ENCODE data around the gene EMID1.

The EMID1 gene

DNA sequence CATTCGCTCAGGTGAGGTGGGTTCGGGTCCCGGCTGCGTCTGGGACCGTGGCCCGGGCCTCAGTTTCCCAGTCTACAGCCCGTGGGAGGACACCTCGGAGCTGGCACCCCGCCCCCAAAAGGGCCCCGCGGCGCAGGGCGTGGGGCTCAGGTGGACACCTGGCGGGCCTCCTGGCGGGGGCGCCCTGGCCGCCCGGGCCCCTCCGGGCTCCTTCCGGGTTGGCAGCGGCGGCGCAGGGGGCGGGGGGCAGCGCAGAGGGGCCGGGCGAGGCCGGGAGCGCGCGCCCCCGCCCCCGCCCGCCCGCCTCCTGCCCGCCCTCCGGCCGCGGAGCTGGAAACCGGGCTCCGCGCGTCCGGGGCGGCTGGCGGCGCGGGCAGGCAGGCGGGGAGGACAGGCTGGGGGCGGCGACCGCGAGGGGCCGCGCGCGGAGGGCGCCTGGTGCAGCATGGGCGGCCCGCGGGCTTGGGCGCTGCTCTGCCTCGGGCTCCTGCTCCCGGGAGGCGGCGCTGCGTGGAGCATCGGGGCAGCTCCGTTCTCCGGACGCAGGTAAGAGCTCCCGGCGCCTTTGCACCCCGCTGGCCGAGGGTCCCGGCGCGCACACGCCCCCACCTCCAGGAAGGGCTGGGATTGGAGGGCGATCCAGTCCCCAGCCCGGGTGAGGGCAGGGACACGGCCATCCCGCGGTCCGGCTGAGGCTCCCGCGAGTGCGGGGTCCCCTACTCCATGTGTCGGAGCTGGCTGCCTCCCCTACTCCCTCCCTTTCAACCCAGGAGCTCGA is at the start of gene EMID1:
EMID1 (plus strand) TSS at position 303 of the 778 bp plus-strand sequence; CDS start at position 446, 143 bp downstream.
- DNase-seq (ENCODE audit: low read depth in 2 of 2), result peak in 1 of 2 donors; percentile 13

GRCh38 chr22:29155966-29156365 is 49.7 kb upstream of the EMID1 start:
- no peak for DNase-seq (ENCODE audit: low read depth in 2 of 2)

DNA sequence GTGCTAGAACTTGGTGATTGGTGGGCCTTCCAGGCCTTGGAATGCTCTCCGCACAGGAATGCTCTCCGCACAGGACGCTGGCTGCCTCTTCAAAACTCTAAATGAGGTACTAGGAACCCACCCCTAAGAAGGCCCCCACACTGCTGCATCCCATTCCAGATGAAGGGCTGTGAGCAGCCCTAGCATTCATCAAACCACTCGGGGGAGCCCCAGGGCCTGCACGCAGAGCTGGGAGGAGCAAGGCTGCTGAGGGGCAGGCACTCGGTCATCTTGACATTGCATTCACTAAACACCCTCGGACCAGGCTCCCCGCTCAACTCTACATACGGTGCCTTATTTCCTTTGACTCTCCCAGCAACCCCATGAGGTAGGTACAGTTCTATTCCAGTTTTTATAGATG is 49.2 kb upstream of the EMID1 start:
- DNase-seq (ENCODE audit: low read depth in 2 of 2), result no peak

GRCh38 chr22:29157759-29158535 is 47.7 kb upstream of the EMID1 start:
- DNase-seq (ENCODE audit: low read depth in 2 of 2), result no peak

GRCh38 chr22:29158546-29158945 is 47.1 kb upstream of the EMID1 start:
- DNase-seq (ENCODE audit: low read depth in 2 of 2), result no peak

GRCh38 chr22:29163808-29164207 is 41.9 kb upstream of the EMID1 start:
- no peak for DNase-seq (ENCODE audit: low read depth in 2 of 2)

DNA sequence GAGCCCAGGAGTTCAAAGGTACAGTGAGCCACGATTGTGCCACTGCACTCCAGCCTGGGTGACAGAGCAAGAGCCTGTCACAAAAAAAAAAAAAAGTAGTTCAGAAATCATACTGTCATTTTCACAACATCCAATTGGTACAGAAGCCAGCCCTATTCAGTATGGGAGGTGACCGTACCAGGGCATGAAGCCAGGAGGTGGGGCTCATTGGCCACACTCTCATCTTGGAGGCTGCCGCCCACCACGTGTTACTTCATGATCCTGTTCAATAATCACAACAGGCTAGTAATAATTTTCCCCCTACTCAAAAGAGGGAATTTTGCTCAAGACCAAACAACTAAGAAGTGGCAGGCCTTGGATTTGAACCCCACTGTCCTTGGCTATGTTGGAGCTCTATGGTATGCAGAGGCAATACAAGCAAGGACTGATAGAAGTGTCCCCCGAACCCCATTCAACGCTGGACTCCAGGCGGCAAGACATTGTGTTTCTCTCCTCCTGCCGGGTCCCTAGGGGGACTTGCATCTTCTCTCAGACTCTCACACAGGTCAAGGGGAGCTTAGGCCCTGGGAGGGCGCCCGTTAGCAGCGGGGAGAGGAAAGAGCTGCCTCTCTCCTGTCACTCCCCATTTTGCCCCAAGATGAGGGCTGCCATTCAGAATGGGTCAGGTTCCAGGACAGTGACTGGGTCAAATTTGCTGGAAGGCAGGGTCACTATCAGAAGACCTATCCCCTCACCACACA is 40.2 kb upstream of the EMID1 start:
- DNase-seq (ENCODE audit: low read depth in 2 of 2), result no peak

DNA sequence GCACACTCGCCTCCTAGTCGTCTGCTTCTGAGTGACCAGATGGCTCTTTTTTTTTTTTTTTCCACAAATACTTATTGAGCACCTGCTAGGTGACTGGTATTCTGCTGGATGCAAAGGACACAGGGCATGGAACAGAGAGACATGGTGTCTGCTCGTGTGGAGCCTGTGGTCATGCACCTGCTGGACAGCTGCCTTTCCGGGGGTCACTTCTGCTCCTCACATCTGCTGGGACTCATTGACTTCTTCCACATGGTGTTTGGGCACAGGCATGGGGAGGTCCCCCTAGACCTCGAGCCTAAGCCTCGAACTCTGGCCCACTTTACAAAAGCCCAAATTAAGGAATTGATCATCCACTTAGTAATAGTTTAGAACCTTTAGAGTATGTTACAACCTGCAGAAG is 39.5 kb upstream of the EMID1 start:
- DNase-seq (ENCODE audit: low read depth in 2 of 2), result no peak

GRCh38 chr22:29167032-29167911 is 38.4 kb upstream of the EMID1 start:
- peak; percentile 53 to 58 for DNase-seq (ENCODE audit: low read depth in 2 of 2)

- no peak for DNase-seq (ENCODE audit: low read depth in 2 of 2)
These were observed 34.0 kb upstream of the EMID1 start for GRCh38 chr22:29171721-29172120.

DNA sequence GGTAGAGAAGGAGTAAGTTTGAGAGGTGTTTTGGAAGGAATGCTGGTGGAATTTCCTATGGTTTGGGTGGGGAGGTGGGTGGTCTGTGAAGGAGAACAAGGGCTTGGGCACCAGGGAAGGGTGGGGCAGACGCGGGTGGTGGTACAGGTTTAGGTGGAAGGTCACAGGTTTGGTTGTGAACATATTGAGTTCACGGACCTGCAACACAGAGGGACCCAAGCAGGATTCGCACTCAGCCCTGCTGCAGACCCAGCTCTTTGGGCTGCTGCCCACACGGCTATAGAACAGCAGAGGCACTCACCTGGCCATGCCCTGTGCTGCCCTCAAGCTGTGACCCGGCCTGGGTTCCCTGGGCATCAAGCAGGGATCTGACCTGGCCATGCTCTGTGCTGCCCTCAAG is 33.5 kb upstream of the EMID1 start:
- DNase-seq (ENCODE audit: low read depth in 2 of 2), result no peak

- no peak for DNase-seq (ENCODE audit: low read depth in 2 of 2)
These were observed 30.3 kb upstream of the EMID1 start for GRCh38 chr22:29175312-29175835.

DNA sequence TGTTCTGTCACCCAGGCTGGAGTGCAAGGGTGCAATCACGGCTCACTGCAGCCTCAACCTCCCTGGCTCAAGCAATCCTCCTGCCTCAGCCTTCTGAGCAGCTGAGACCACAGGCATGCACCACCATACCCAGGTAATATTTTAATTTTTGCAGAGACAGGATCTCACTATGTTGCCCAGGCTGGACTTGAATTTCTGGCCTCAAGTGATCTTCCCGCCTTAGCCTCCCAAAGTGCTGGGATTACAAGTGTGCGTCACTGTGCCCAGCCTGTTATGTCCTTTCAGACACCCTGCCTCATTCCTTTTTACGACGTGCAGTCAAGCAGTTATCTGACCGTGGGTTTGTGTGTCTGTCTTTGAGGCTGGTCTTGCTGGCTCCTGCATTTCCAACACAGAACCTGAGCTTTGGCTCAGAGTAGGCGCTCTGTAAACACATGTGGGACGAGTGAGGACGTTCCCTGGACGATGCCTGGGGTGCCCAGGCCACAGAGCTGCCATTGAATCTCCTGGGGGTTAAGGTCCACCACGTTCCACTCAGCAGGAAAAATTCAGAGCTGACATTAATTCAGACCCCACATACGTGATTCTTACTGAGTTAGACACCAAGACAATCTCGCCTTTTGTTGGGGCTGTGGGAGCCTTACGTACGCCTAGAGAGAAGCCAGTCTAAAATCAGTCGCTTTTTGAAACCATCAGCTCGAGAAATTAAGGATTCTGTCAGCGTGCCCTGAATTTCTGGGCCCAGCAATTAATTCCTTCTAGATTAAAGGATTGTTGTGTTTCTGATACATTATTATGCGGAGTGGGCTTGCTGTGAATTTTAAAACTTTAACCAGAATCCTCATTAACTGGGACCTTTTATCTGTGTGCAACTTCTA is 21.5 kb upstream of the EMID1 start:
- DNase-seq (ENCODE audit: low read depth in 2 of 2), result no peak

GRCh38 chr22:29184849-29185490 is 20.7 kb upstream of the EMID1 start:
- DNase-seq (ENCODE audit: low read depth in 2 of 2), result no peak

- no peak for DNase-seq (ENCODE audit: low read depth in 2 of 2)
These were observed 19.4 kb upstream of the EMID1 start for GRCh38 chr22:29186302-29186701.

DNA sequence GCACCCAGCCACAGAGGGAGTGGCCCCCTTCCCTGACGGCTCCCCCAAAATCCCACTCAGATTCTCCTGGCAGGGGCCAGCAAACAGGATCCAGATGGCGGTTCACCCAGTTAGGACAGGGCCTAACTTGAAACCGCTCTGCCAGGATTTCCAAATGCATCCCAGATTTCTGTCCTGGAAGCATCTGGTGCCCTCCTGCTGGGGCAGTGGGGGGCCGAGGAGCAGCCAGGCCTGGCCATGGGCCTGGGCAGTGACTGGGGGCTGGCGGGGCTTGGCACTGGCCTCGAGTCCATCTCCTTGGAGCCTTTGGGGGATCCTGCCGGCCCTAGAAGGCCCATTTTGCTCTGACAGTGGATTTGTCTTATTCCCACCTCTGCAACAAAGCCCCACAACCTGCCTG is 17.9 kb upstream of the EMID1 start:
- DNase-seq (ENCODE audit: low read depth in 2 of 2), result no peak

DNA sequence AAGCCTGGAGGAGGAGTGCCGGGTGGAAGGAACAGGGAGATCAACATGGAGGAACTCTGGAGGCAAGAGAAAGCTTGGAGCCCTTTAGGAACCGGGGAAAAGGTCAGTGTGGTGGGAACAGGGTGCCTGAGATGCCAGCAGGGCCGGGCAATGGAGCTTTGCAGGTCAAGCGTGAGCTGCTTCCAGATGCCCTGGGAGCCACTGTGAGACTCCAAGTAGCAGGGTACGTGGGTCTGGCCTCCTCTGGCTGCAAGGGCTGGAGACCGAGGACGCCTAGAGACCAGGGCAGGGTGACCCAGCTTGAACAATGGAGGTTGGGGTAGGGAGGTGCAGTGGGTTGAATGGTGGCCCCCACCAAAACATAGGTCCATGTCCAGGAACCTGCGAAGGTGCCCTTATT is 15.6 kb upstream of the EMID1 start:
- no peak for DNase-seq (ENCODE audit: low read depth in 2 of 2)

DNA sequence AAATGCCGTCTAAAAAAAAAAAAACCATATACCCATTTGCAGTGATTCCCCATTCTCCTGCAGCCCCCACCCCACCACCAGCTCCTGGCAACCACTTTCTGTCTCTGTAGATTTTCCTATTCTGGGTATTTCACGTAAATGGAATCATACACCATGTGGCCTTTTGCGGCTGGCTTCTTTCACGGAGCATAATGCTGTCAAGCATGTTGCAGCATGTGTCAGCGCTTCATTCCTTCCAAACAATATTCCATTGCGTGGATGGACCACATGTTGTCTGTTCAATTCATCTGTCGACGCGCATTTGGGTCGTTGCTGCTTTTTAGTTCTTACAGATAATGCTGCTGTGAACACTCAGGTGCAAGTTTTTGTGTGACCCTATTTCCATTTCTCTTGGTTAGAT is 14.8 kb upstream of the EMID1 start:
- DNase-seq (ENCODE audit: low read depth in 2 of 2), result no peak

DNA sequence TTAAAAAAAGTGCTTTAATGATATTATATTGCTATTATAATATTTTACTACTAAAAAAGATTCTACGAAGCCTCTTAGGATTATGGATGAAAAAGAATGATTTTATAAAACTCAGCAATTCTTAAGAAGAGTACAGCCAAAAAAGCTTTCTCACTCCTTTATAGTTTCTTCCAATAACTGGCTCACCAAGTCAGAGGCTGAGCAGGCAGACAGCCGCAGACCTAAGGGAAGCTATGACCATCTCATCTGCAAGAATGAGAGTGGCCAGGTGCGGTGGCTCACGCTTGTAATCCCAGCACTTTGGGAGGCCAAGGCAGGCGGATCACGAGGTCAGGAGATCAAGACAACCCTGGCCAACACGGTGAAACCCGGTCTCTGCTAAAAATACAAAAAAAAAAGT is 12.7 kb upstream of the EMID1 start:
- DNase-seq (ENCODE audit: low read depth in 2 of 2), result no peak

GRCh38 chr22:29194184-29194583 is 11.5 kb upstream of the EMID1 start:
- DNase-seq (ENCODE audit: low read depth in 2 of 2), result no peak

Measured in stimulated activated CD8-positive, alpha-beta memory T cell treated with anti-CD3 and anti-CD28 coated beads, Interleukin-2, amount 100 ng/mL, for 48 hours (primary cell).